ENCODE measurements around the gene SDK2.

GRCh38 chr17:73617501-73617900 lies 26.7 kb downstream of the SDK2 start:
- TF ChIP-seq SREBF2 (IDR thresholded peaks at IDR 0.05) (no peak), ZFP36 (IDR thresholded peaks at IDR 0.05; ENCODE audit: borderline replicate concordance, partially characterized antibody) (no peak), MAFK (IDR thresholded peaks at IDR 0.05; ENCODE audit: partially characterized antibody) (no peak), RAD21 (conservative IDR thresholded peaks at IDR 0.05 in 1 of 2, IDR thresholded peaks at IDR 0.05 in 1 of 2) (no peak), CTCF (IDR thresholded peaks at IDR 0.05) (no peak), EP300 (IDR thresholded peaks at IDR 0.05) (no peak)

Measured in A549 (cell line).